Mononuclear cell (primary cell): ENCODE data around the gene NUDC. TPM values are rescaled to one million over a fixed set of nuclear protein-coding genes. Genes with fewer than 3 reads are reported as not detected.

Experiments
- H3K27me3 ChIP-seq: 2 replicates; pipeline ENCODE4 v1.6.0; 2011; ENCODE audit warnings: low read length, control low read depth; ENCODE audit not compliant: insufficient read depth
- H3K4me1 ChIP-seq: 2 replicates; pipeline ENCODE4 v1.5.1; 2011; ENCODE audit warnings: mild to moderate bottlenecking, low read length, control low read depth; ENCODE audit not compliant: insufficient read depth
- H3K4me3 ChIP-seq: 2 replicates; pipeline ENCODE4 v1.5.1; 2011; ENCODE audit warnings: mild to moderate bottlenecking, low read length, moderate library complexity
- H3K9me3 ChIP-seq: 2 replicates; pipeline ENCODE4 v1.5.1; 2011; ENCODE audit warnings: low read depth, mild to moderate bottlenecking, control low read depth, low read length
- total RNA-seq: library from RNA; depleted of rRNA; stranded (reverse); fragments of >200 nt; gene quantifications from one replicate; pipeline ENCODE4 v1.2.3, GENCODE V29; 2012

The NUDC gene
- total RNA-seq, 1 donor: 8.8 TPM

DNA sequence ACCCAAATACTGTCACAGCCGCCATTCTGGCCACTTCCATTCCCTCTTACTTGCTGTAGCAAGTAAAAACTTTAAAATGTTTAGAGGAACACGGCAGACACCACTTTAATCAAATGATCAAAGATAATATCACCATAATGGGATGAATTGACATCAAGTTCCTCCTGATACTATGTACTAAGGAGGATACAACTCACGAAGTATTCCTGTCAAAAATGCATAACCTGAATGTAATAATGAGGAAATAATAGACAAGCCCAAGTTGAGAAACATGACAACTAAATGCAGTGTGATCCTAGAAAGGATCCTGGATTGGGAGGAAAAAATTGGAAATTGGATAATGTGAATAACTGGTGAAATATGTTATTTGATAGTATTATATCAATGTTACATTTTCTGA lies 34.8 kb downstream of the NUDC start:
- H3K27me3 ChIP-seq: peaks cover 23% of the 10 kb centered on the region
- peaks cover 16% of the 10 kb centered on the region for H3K4me1 ChIP-seq
- no peak overlapping the region for H3K4me3 ChIP-seq

DNA sequence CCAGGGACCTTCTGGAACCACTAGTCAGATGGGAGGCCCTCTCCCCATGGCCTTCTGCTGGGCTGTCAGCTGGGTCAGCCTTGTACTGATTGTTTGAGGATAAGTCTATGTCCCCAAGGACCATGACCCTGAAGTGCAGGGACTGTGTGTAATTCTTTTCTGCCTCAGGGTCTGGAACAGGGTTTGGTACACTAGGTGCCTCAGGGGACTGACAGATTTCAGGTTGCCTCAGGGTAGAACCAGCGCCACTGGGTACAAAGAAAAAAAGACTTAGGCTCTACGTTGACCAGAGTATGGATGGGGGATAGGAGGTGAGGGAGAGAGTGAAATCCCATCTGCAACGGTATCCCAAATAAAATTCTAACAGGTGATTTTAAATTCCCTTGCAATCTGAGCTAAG lies 35.8 kb downstream of the NUDC start:
- Histone ChIP-seq H3K4me1 (peaks cover 16% of the 10 kb centered on the region), H3K27me3 (peaks cover 28% of the 10 kb centered on the region), H3K4me3 (no peak overlapping the region), H3K9me3 (no peaks in the 10 kb centered on the region)

More for the DNA sequence above, 34.8 kb downstream of the NUDC start:
- no peaks in the 10 kb centered on the region for H3K9me3 ChIP-seq

DNA sequence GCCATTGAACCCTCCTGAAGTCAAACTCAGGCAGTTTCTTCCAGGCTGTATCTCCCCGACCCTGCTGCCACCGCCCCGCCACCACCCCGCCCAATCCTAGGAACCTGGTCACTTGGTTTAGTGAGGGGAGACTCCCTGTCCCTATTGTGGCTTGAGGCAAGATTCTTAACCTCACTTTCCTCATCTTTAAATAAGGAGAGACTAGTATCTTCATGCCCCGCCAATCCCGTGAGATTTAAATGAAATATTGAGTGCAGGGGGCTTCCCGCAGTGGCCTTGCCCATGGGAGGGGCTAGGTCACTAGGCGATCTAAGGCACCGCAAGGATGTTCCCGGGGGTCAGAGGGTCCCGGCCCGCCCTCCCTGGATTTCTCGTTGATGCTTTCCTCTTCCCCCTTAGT lies 37.7 kb downstream of the NUDC start:
- Histone ChIP-seq H3K27me3 (peaks cover 28% of the 10 kb centered on the region), H3K4me3 (no peak overlapping the region), H3K4me1 (peaks cover 16% of the 10 kb centered on the region), H3K9me3 (no peaks in the 10 kb centered on the region)

DNA sequence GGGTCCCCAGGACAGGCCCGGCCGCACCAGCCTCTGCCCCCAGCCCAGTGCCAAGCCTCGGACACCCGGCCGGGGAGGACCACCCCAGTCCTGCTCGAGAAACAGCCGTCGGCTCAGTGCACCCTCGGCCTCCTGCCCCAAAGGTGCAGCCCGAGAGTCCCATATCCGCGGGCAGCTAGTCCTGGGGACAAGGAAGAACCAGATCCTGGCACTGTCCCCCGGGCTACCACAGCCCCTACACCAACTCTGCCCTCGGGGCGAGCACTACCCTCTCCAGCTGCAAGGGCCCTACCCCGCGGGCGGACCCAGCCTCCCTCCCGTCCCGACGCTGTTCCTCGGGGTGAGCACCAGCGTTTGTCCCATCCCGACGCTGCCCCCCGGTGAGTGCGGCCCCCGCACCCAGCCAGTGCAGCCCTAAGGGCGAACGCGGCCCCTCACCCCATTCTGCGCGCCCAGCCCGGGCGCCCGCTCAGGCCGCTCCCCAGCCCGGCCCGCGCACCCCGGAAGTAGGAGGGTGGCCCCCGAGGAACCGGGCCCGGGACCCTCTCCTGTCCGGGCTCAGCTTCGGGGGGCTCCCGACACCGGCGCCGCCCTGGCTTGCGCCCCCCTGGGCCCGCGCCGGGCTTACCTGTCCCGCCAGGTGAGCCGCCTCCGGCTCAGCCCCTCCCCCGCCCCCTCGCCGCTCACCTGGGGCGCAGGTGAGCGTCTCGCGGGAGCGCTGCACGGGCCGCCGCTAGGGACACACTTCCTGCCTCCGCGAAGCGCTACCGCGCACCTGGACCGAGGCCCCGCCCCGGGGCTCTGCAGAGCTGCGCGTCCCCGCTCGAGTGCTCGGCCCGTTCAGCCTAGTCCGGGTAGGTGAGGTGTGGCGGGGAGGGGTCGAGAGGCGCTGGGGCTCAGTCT lies 38.4 kb downstream of the NUDC start, which contains the start of gene KDF1:
TSS of gene KDF1 (minus strand) at position 747 of the 903 bp plus-strand sequence. CDS start 8,088 bp downstream, outside the sequence.
- peak within 1 kb of the TSS; percentile 43 for H3K4me3 ChIP-seq
- H3K9me3 ChIP-seq: no peaks in the 10 kb centered on the region
- H3K4me1 ChIP-seq: peaks cover 16% of the 10 kb centered on the region
- peaks cover 28% of the 10 kb centered on the region for H3K27me3 ChIP-seq

DNA sequence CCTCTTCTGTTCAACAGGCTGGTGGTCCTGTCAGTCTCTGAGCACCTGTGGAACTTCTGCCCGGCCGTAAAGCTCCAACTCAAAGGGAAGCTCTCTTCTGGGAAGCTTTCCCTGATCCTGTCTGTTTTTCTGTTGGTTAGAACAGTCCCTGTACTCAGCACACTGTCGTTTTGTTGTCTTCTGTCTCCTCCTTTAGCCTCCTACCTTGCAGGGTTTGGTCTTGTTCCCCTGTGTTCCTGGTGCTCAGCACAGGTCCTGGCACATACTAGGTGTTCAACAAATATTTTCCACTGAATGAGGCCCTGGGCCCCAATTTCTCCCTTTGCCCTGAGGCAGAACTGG lies 39.1 kb downstream of the NUDC start:
- H3K4me3 ChIP-seq: no peak overlapping the region

DNA sequence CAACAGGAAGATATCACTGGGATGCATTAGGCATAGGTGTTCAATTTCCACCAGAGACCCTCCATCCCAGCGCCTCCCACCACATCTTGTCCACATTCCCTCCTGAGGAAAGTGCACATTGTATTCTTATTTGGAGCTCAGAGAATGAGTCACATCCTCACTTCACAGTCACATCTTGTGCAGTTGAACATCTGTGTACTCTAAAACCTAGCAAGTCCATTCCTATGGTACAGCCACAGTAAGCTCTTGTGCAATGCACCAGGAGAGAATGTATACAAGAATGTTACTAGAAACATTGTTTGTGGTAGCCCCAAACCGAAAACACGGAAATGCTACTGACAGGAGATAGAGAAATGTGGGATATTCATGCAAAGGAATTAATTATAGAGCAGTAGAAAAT lies 40.3 kb downstream of the NUDC start:
- H3K9me3 ChIP-seq: no peaks in the 10 kb centered on the region
- H3K27me3 ChIP-seq: peaks cover 30% of the 10 kb centered on the region
- H3K4me1 ChIP-seq: peaks cover 16% of the 10 kb centered on the region
- H3K4me3 ChIP-seq: no peak overlapping the region

More for the DNA sequence above, 39.1 kb downstream of the NUDC start:
- no peaks in the 10 kb centered on the region for H3K9me3 ChIP-seq
- peaks cover 28% of the 10 kb centered on the region for H3K27me3 ChIP-seq
- H3K4me1 ChIP-seq: peaks cover 16% of the 10 kb centered on the region

GRCh38 chr1:26965213-26965612 lies 43.7 kb downstream of the NUDC start:
- peaks cover 15% of the 10 kb centered on the region for H3K27me3 ChIP-seq
- no peak overlapping the region for H3K4me3 ChIP-seq
- H3K9me3 ChIP-seq: no peaks in the 10 kb centered on the region
- peaks cover 6% of the 10 kb centered on the region for H3K4me1 ChIP-seq

DNA sequence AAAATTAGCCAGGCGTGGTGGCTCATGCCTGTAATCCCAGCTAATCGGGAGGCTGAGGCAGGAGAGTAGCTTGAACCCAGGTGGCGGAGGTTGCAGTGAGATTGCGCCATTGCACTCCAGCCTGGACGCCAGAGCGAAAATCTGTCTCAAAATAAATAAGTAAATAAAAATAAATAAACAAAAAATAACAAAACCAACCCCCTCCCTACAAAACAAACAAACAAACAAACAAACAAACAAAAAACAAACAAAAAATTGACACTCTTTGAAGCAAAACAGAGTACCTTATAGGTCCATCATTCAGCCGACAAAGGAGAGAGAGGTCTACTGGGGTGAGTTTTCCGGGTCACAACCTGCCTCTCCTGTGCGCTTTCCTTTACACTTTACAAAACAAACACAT lies 44.1 kb downstream of the NUDC start:
- Histone ChIP-seq H3K9me3 (no peaks in the 10 kb centered on the region), H3K27me3 (peaks cover 11% of the 10 kb centered on the region), H3K4me3 (no peak overlapping the region), H3K4me1 (peaks cover 2% of the 10 kb centered on the region)

- H3K4me3 ChIP-seq: no peak overlapping the region
- no peaks in the 10 kb centered on the region for H3K9me3 ChIP-seq
- no peaks in the 10 kb centered on the region for H3K4me1 ChIP-seq
- H3K27me3 ChIP-seq: peaks cover 2% of the 10 kb centered on the region
Observed at GRCh38 chr1:26970810-26971209, 49.3 kb downstream of the NUDC start.

GRCh38 chr1:26971590-26971989 lies 50.0 kb downstream of the NUDC start:
- H3K9me3 ChIP-seq: no peaks in the 10 kb centered on the region
- no peak overlapping the region for H3K4me3 ChIP-seq
- peaks cover under 1% of the 10 kb centered on the region for H3K27me3 ChIP-seq
- no peaks in the 10 kb centered on the region for H3K4me1 ChIP-seq

- no peaks in the 10 kb centered on the region for H3K27me3 ChIP-seq
- H3K9me3 ChIP-seq: no peaks in the 10 kb centered on the region
- H3K4me1 ChIP-seq: no peaks in the 10 kb centered on the region
- no peak overlapping the region for H3K4me3 ChIP-seq
Observed at GRCh38 chr1:26972390-26972789, 50.8 kb downstream of the NUDC start.

DNA sequence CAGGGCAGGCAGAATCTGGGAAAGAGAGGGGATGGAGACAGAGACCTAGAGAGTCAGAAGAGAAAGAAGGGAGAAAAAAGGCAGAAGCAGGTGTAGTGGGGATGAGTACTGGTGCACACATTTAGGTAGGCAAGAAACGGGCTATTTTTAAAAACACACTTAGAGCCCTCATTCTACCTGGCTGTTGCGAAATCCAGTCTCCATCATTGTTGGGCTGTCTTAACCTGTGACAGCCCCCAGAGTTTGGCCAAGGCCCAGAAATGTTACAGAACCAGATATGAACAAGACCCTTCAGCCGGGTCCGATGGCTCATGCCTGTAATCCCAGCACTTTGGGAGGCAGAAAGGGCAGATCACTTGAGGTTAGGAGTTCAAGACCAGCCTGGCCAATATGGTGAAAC lies 51.3 kb downstream of the NUDC start:
- Histone ChIP-seq H3K27me3 (no peaks in the 10 kb centered on the region), H3K9me3 (no peaks in the 10 kb centered on the region), H3K4me1 (no peaks in the 10 kb centered on the region), H3K4me3 (no peak overlapping the region)

GRCh38 chr1:26976621-26977510 lies 55.3 kb downstream of the NUDC start:
- no peaks in the 10 kb centered on the region for H3K27me3 ChIP-seq
- no peak overlapping the region for H3K4me3 ChIP-seq
- H3K9me3 ChIP-seq: no peaks in the 10 kb centered on the region
- H3K4me1 ChIP-seq: no peaks in the 10 kb centered on the region

DNA sequence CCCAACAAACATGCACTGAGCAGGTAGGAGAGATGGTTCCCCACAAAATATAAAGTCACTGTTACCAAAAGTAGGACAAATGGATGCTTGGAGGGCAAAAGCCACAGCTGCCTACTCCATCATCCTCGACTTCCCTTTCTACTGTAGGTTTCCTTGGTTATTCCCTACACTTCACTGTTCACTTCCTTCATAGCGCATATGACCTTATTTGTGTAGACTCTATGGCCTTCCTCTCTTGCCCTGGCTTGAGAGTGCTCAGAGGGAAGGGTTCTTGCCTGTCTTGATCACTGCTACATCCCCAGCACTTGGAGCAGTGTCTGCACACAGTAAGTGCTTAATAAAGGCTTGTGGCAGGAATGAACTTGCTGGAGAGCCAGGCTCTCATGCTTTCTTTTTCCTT lies 57.4 kb downstream of the NUDC start:
- H3K4me3 ChIP-seq: no peak overlapping the region

DNA sequence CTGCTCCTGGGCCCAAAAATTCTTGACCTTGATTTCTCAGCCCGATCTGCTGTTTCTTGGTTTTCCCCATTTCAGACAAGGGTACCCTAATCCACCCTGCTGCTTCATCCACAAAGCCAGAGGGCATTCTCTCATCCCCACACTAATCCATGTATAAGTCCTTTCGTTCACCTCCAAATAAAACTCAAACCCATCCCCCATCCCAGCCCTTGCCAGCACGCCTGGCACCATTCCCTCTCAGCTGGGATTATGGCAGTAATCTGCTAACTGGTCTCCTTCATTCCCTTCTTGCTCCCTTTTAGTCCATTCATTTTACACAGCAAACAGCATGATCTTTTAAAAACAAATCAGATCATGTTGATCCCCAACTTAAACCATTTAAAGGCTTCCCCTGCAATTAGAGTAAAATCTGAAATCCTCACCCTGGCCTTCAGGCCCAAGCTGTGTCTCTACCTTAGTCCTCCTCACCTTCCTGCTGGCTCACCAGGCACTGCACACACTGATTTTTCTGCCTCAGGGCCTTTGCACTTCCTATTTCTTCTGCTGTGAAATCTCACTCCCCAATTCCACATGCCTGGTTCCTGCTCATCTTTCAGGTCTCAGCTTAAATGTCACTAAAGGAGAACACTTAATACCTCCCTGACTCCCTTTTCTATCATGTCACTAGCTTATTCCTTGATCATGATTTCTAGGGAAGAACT lies 59.8 kb downstream of the NUDC start:
- Histone ChIP-seq H3K9me3 (no peaks in the 10 kb centered on the region), H3K4me3 (no peak overlapping the region), H3K27me3 (peaks cover 3% of the 10 kb centered on the region), H3K4me1 (no peaks in the 10 kb centered on the region)

More for the DNA sequence above, 57.4 kb downstream of the NUDC start:
- Histone ChIP-seq H3K4me1 (no peaks in the 10 kb centered on the region), H3K27me3 (peaks cover 3% of the 10 kb centered on the region), H3K9me3 (no peaks in the 10 kb centered on the region)
